ENCODE results near the gene SCAMP2. TPM values are rescaled to one million over a fixed set of nuclear protein-coding genes. Genes with fewer than 3 reads are reported as not detected.
"Not testable (repeated sequence)": the region's sequence is repeated elsewhere in the genome, so short reads cannot be mapped to it uniquely, and the experiment has no call there.

SCAMP2 gene
- polyA plus RNA-seq, 10 donors = 49.3 to 63.3 (median 54.8) TPM

DNA sequence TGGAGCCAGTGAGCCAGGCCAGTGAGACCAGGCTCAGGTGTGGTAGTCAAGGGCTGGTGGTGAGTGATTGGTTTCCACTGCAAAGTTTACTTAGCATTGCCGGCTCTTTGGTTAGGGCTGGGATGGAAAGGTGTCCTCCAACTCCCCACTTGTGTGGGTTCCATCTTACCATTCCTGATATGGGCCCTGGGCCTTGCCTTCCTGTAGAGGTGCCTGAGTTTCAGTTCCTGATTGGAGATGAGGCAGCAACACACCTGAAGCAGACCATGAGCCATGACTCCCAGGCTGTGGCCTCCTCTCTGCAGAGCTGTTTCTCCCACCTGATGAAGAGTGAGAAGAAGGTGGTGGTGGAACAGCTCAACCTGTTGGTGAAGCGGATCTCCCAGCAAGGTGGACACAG, 19.8 kb upstream of the SCAMP2 start:
- no peak for DNase-seq

DNA sequence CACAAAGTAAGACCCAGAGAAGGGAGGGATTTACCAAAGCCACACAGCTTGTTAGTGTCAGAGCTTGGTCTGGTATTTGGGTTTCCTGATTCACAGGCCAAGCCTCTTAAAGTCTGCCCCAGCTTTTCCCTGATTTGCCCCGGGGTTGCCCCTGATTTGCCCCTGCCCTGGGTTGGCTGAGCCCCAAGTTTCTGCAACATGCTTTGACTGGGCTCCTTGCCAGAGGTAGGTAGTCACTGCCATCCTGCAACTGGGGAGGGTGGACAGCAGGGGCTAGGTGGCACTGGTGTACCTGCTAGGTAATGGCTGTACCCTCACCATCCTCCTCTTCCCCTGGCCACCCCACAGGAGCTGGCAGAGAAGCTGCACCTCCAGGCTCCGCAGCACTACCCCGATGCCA, 19.1 kb upstream of the SCAMP2 start:
- DNase-seq = no peak

DNA sequence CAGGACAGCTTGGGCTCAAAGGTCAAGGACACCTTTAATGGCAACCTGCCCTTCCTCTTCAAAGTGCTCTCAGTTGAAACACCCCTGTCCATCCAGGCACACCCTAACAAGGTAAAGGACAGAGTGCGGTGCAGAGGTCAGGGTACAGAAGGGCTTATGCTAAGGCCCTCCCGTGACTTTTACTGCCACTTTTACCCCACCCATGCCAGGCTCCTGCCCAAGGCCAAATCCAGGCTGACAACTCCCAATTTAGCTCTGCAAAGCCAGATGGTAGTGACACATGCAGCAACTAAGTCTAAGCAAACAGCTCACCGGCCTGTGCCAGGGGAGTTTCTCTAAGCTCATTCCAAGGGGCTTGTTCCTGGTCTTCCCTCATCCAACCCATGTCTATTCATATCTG, 18.3 kb upstream of the SCAMP2 start:
- DNase-seq = no peak

DNA sequence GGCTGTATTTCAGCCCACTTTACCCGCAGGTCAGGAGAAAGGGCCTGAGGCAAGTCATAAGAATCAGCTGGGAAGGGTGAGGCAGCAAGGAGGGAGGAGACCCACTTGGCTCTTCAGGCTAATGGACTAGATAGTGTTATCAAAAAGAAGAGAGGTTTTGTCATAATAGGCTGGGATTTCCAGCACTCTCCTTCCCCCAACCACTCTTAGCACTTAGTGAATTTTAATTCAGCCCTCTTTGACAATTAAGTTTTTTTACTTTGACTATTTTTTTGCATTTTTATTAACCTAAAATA, 17.4 kb upstream of the SCAMP2 start:
- no peak for DNase-seq

DNA sequence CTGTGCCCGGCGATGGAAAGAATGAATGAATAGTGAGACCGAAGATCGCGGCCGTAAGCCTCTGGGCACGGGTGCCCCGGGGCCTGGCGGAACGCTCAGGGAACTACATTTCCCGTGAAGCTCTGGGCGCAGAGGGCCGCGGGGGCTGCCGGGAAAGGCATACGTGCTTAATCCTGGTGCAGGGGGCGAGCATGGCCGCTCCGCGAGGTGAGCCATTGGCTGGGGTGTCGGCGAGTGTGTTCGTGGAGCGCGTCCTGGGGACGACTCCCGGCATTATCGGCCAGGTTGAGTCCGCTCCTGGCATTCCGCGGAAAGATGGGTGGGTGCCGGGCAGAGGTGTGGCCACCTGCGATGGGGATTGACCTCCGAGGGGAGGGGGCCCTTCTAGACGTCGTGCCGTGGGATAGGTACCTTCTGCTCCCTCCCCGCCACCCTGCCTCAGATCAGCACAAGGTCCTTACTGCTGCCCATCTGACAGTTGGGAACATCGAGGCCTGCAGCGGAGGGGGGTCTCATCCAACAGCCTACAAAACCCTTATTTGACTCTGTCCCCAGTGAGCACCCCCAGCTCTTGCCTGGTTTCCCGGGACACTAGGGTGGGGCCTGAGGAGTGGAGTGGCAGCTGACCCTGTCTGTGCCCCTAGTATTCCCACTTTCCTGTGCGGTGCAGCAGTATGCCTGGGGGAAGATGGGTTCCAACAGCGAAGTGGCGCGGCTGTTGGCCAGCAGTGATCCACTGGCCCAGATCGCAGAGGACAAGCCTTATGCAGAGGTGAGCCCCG, 16.9 kb upstream of the SCAMP2 start, which contains the start of gene MPI:
TSS of gene MPI (plus strand) at position 160 of the 782 bp plus-strand sequence. CDS start at position 192, 32 bp downstream.
- peak; percentile 81 to 96 (median 87) for DNase-seq

DNA sequence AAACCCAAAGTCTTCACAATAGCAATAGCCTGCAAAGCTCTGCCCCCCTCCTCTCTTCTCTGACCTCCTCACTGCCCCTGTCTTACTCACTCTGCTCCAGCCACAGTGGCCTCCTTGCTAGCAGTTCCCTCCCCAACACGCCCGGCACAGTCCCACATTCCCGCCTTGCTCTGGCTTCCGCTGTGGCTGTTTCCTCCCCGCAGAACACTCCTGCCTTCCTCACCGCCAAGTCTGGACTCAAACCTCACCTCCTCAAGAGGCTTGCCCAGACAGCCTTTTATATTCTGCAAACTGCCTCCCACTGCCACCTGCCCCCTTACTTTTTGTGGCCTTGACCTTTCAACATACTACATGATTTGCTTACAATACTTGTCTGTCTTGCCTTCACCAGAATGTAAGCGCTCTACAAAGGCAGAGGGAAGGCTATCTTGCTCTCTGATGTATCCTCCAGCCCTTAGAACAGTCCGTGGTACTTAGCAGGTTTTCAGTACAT, 16.3 kb upstream of the SCAMP2 start:
- peak in 1 of 3 donors; percentile 61 for DNase-seq

DNA sequence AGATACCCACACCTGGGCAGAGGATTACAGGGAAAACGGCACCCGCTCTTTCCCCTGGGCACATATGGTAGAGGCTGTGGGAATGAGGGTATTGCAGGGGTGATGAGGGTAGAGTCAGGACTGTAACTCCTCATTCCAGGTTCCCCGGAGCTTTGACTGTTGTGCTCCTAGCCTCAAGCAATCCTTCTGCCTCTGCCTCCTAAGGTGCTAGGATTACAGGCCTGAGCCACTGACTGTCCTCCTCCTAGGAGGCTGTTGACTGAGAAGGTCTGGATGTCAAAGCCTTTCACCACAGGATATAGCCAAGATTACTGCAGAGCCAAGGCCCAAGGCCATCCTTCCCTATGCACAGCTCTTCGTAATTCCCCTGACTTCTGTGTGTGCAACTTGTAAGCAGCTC, 15.6 kb upstream of the SCAMP2 start:
- DNase-seq = no peak

DNA sequence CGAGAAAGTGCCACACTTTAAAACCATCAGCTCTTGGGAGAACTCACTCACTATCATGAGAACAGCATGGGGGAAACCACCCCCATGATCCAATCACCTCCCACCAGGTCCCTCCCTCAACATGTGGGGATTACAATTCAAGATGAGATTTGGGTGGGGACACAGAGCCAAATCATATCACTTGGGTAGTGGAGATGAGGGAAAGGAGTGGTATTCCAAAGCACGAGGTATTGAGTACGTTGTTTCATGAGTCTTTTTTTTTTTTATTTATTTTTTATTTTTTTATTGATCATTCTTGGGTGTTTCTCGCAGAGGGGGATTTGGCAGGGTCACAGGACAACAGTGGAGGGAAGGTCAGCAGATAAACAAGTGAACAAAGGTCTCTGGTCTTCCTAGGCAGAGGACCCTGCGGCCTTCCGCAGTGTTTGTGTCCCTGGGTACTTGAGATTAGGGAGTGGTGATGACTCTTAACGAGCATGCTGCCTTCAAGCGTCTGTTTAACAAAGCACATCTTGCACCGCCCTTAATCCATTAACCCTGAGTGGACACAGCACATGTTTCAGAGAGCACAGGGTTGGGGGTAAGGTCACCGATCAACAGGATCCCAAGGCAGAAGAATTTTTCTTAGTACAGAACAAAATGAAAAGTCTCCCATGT, 14.5 kb upstream of the SCAMP2 start:
- not testable (repeated sequence) for DNase-seq

DNA sequence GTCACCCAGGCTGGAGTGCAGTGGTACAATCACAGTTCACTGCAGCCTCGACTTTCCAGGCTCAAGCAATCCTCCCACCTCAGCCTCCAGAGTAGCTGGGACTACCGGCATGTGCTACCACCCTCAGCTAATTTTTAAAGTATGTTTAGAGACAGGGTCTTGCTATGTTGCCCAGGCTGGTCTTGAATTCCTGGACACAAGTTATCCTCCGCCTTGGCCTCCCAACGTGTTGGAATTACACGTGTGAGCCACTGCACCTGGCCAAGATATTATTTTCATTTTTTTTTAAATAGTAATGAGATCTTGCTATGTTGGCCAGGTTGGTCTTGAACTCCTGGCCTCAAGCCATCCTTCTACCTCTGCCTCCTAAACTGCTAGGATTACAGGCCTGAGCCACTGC, 12.3 kb upstream of the SCAMP2 start:
- DNase-seq = no peak

DNA sequence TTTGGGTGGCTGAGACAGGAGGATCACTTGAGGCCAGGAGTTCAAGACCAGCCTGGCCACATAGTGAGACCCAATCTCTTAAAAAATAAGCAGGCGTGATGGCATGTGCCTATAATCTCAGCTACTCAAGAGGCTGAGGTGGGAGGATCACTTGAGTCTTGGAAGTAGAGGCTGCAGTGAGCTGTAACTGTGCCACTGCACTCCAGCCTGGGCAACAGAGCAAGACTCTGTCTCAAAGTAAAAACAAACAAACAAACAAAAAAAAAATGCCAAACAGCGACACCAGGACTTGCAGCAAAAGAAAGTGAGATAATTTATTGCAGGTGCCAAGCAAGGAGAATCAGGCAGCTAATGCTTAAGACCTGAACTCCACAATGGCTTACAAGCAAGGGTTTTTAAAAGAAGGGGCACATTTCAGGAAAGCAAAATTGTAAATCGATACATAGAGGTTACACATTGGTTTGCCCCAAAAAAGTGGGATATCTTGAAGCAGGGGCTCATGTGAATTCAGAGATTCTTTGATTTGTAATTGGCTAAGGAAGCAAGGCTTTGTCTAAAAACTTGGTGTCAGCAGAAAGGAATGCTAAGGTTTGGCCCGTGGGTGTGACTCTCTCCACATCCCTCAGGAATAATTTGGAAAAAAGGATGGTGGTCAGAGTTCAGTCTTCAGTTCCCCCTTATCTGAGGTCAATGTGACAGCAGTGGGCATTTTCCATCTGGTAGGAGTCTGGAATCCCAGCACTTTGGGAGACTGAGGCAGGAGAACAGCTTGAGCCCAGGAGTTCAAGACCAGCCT, 11.5 kb upstream of the SCAMP2 start:
- no peak for DNase-seq

DNA sequence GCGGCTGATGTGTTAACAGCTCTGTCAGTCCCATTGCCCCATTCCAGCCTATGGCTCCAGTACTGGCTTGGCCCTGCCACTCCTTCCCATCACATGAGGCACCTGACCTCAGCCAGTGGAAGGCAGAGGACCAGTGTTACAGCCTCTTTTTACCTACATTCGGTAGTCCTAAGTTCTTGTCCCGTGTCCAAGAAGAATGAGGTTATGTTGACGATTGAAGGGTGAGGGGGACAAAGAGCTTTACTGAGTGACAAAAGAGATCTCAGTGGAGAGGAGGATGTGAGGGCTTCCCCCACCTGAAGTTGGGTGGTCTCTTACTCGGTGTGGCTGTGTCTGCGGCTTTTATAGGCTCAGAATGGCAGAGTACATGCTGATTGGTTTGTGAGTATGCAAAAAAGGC, 9.4 kb upstream of the SCAMP2 start:
- DNase-seq = no peak

DNA sequence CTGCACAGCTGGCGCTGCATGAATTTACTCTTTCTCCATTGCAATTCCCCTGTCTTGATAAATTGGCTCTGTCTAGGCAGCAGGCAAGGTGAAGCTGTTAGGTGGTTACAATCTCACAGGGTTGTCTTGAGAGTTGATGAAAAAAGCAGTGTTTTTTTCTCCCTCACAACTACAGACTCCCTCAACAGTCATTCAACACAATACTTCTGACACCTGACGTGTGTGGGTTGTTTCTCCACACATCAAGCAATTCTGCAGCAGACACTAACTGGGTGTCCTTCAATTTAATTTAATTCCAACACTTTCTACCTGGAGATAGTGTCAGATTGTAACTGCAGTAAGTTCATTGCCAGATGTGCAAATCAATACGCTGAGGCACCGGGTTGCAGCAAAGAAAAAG, 5.1 kb upstream of the SCAMP2 start:
- DNase-seq = no peak

DNA sequence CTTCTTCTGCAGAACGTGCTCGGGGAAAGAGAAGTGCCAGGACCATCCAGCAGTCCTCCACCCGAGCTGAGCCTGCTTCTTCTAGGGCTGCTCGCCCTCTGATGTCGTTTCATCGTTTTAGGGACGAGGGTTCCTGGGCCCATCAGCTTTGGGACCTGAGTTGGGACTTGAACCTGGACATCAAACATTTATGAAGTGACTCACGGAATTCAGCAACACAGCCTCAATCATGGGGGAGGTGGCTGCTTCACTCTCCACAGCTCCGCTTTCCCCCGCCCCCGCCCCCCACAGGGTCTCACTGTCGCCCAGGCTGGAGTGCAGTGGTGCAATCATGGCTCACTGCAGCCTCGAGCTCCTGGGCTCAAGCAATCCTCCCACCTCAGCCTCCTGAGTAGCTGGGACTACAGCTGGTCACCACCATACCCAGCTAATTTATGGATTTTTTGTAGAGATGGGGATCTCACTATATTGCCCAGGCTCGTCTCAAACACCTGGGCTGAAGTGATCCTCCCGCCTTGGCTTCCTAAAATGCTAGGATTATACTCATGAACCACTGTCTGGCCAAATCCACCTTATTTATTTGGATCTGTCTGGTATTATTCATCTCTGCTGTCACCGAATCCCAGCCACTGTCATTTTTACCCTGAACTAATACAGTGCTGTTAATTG, 725 bp upstream of the SCAMP2 start:
- no peak for DNase-seq

DNA sequence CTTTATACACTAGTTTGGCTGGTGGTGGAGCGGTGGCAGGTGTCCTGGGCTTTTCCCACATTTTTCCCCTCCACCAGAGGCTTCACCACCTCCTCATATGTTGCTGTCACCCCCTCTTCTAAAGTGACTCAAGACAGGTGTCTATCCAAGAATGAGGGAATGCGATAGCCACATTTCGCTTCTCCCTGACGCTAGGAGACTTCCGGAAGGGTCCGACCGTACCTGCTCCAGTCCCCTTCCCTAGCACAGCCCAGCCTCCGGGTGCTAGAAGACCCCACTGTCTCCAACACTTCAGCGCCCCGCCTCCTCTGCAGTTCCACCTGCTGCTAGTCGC, 496 bp downstream of the SCAMP2 start:
- DNase-seq = no peak

DNA sequence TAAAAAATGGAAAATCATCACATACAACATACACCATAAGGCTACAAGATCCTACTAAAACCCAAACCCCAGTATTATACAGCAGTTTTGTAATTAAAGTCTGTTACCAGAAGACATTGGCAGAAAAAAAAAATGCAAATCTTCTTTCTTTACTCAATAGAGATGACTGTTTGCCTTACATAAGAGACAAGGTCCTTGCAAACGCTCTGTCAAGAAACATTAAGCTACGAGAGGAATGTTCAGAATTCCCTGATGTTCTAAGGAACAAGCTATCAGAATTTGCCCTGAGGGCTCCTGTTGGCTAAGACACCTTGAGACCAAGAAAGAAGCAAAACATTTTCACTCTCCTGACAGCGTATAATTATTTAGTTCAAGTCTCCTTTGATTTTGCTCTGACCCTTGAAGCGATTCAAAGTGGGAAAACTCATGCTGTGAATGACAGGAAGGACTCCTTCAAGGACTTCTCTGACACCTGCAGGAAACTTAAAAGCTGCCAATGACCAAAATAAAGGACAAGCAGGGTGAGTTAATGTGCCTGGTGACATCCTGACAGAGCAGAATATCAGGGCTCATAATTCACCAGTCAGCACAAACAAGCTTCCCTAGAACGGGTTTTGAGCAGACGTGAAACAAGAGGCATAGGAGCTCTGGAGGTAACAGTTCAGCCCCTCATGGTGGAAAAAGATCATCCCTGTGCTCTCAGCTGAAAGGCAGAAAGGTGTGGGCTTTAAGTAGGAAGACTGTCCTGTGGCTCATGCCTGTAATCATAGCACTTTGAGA, 2.5 kb downstream of the SCAMP2 start:
- DNase-seq = no peak

DNA sequence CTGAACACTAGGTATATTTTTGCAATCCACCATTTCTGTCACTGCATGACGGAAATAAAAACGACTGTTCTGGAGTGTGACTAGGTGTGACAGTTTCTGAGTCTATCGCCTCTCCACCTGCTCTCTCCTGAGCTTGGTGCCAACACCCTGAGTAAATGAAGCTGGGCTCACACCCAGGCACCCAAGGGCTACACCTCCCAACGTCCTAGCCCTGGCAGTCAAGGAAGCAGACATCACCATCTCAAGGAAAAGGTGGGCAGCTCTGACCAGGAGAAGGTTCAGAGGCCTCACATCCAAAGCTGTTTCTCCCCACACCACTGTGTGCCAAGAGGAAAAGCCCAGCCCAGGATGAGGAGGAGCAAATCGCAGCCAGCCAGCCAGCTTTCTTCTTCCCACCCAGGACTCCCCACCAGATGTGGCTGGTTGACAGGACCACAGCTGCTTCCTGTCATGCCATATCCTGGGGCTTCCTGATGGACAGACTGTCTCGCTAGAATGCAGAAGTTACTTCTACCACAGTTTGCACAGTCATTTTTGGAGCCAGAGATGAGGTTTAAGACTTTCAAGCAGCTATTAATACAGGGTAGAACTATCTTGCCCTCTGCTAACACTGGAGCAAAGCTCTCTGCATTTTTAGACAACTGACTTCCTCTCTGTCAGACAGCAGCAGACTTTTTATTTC, 3.3 kb downstream of the SCAMP2 start:
- peak in 2 of 3 donors; percentile 40 to 63 for DNase-seq

DNA sequence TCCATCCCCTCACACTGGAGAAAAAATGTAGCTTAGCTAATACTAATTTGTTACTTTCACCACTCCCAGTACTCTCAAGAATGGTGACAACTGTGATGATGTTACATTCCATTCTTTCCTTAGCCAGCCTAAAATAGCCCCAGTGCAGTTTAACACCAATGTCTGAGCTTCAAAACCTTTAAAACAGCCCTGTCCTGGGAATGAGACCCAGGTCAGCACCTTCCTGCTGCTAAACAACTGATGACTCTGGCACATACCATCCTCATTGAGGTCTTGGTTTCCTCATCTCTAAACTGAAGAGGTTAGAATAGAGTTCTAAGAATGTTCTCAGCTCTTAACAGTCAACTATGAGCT, 3.8 kb downstream of the SCAMP2 start:
- DNase-seq = no peak

DNA sequence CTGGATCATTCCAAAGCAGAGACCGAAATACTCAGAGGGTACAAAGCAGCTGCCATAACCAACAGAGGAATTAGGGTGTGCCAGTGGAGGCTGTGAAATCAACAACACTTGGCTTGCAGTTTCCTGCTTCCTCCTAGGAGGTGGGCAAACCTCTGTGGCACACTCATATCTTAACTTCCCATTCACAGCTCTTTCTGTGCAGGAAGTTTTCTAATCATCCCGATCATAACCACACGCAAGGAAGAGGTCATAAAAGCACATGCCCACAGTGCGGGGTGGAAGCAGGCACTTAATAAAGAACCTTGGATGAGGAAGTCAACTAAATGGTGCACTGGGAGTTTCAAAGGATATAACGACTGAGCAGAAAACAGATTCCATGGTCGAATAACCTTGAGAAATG, 5.1 kb downstream of the SCAMP2 start:
- DNase-seq = peak in 1 of 3 donors; percentile 28

DNA sequence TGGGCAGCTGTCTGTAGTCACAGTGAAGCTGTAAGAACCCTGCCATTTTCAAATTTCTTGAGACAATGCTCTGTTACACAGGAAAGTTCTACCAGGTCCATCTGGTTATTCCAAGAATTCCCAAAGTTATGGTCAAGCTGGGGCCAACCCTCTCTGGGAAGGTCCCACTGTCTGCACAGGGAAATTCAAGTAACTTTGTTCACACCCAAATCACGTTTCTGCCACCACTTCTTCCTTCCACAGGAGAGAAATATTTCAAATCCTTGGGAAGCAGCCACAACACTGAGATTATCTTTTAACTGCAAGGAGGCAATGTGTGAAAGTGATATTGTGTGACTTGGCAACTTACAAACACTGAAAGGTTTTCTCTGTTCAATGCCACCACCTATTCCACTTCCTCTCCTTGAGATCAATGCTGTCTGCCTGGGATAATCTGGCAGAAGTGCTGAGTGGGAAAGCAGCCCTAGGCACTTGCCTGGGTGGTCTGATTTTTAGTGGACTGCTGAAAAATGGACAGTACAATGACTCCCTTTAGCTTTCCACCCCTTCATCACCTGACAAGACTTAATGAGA, 5.6 kb downstream of the SCAMP2 start:
- DNase-seq = no peak

DNA sequence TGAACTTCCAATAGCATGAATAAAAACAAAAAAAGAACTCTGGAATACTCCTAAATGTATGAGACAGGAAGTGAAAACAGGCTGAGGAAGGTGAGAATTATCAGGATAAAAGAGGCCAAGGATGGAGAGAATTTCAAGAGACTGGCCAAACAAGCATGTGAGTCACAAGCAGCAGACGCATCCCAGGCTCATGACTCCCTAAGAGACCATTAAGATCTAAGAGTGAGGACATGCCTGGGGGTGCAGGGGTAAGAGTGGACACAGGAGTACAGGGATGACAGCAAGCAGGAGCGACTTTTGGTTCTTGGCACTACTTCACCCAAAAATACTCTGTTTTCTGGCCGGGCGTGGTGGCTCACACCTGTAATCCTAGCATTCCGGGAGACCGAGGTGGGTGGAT, 7.1 kb downstream of the SCAMP2 start:
- DNase-seq = no peak

DNA sequence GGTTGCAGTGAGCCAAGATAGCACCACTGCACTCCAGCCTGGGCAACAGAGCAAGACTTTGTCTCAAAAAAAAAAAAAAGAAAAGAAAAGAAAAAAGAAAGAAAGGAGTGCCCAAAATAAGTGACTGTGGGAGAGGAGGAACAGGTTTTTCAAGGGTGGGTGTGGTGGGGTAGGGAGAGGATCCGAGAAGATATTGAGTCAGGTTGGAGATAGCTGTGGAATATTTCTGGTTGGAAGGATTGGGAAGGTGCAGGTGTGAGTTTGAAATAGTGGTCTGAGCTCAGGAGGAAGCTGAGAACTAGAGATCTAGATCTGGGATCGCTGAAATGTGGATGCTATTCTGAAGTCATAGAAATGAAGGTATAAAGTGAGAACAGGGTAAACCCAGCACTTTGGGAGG, 7.8 kb downstream of the SCAMP2 start:
- DNase-seq = no peak

Measured in muscle of back (tissue), 11 donors.